Right lobe of liver (tissue), 4 donors: ENCODE data around the gene TSFM.

Experiments used
- POLR2A ChIP-seq: fragments of 450-650 bp; IDR thresholded peaks from one replicate; pipeline ENCODE4 v1.6.1; 2017; ENCODE audit warnings: antibody characterized with exemption, mild to moderate bottlenecking
- TF ChIP-seq, protein P1 (sequence below), 4 donors: fragments of 200-600 bp in 3 of 4; fragments of 450-650 bp in 1 of 4; IDR thresholded peaks; one replicate each; pipeline versions ENCODE4 v1.5.1 to v1.8.0; 2016 to 2022; ENCODE audit warnings: antibody characterized with exemption in 4 of 4, mild to moderate bottlenecking in 2 of 4
- donor health status: DM: no; HTN: no; CAD: no.
- donor health status: DM: no; HTN: no; CAD: no.
- donor health status: DM: no; HTN: yes; CAD: no.

DNA sequence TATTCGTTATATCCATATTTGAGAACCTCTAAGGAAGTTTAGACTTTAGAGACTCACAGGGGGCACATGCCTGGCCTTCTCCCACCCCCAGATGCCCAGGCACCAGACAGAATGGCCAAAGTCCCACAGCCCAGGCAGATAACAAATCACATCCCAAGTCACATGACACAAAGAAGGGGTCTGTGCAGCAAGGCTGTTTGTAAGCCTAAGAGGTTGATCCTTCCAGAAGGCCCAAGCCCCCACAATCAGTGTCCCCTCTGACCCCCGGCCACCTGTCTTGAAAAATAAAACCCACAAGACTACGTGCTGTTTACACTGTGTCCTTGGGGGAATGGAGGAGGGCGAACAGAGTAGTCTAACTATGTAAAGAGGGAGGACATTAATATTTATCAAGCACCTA, 58.9 kb downstream of the TSFM start:
- TF ChIP-seq, protein P1, sequence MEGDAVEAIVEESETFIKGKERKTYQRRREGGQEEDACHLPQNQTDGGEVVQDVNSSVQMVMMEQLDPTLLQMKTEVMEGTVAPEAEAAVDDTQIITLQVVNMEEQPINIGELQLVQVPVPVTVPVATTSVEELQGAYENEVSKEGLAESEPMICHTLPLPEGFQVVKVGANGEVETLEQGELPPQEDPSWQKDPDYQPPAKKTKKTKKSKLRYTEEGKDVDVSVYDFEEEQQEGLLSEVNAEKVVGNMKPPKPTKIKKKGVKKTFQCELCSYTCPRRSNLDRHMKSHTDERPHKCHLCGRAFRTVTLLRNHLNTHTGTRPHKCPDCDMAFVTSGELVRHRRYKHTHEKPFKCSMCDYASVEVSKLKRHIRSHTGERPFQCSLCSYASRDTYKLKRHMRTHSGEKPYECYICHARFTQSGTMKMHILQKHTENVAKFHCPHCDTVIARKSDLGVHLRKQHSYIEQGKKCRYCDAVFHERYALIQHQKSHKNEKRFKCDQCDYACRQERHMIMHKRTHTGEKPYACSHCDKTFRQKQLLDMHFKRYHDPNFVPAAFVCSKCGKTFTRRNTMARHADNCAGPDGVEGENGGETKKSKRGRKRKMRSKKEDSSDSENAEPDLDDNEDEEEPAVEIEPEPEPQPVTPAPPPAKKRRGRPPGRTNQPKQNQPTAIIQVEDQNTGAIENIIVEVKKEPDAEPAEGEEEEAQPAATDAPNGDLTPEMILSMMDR (IDR thresholded peaks at IDR 0.05): no peak
- TF ChIP-seq POLR2A: no peak
